ENCODE data around the gene RASGEF1B.
"Not testable (repeated sequence)": the region's sequence is repeated elsewhere in the genome, so short reads cannot be mapped to it uniquely, and the experiment has no call there.

The RASGEF1B gene

GRCh38 chr4:81498046-81498445 lies 26.3 kb upstream of the RASGEF1B start:
- no peak for DNase-seq

GRCh38 chr4:81495345-81495744 lies 23.6 kb upstream of the RASGEF1B start:
- DNase-seq = no peak

GRCh38 chr4:81494031-81494431 lies 22.3 kb upstream of the RASGEF1B start:
- no peak for DNase-seq

GRCh38 chr4:81492606-81493230 lies 21.0 kb upstream of the RASGEF1B start:
- DNase-seq = no peak

GRCh38 chr4:81491943-81492342 lies 20.2 kb upstream of the RASGEF1B start:
- DNase-seq = no peak

GRCh38 chr4:81490403-81491160 lies 18.9 kb upstream of the RASGEF1B start:
- no peak for DNase-seq

- DNase-seq = peak; percentile 81
Observed at GRCh38 chr4:81486502-81486901, 14.8 kb upstream of the RASGEF1B start.

- no peak for DNase-seq
Observed at GRCh38 chr4:81485310-81485980, 13.7 kb upstream of the RASGEF1B start.

- no peak for DNase-seq
Observed at GRCh38 chr4:81482326-81482725, 10.6 kb upstream of the RASGEF1B start.

GRCh38 chr4:81481151-81481550 lies 9.4 kb upstream of the RASGEF1B start:
- no peak for DNase-seq

- not testable (repeated sequence) for DNase-seq
Observed at GRCh38 chr4:81479573-81479972, 7.9 kb upstream of the RASGEF1B start.

GRCh38 chr4:81473331-81474265 lies 1.9 kb upstream of the RASGEF1B start:
- peak; percentile 67 for DNase-seq

- DNase-seq = peak; percentile 25
Observed at GRCh38 chr4:81472281-81473182, 825 bp upstream of the RASGEF1B start.

- no peak for DNase-seq
Observed at GRCh38 chr4:81471298-81471587, 464 bp downstream of the RASGEF1B start.

GRCh38 chr4:81470456-81471297 lies 1.0 kb downstream of the RASGEF1B start:
- DNase-seq = peak; percentile 82

- peak; percentile 43 for DNase-seq
Observed at GRCh38 chr4:81469781-81470455, 1.8 kb downstream of the RASGEF1B start.

GRCh38 chr4:81468678-81469077 lies 3.0 kb downstream of the RASGEF1B start:
- peak; percentile 44 for DNase-seq

- no peak for DNase-seq
Observed at GRCh38 chr4:81467672-81467964, 4.1 kb downstream of the RASGEF1B start.

- DNase-seq = peak; percentile 81
Observed at GRCh38 chr4:81466841-81467671, 4.7 kb downstream of the RASGEF1B start.
